Lower leg skin (tissue), 3 donors: ENCODE data around the gene AKIRIN1.

Experiments used
- CTCF ChIP-seq, 3 donors: fragments of 450-650 bp; IDR thresholded peaks; one replicate each; pipeline ENCODE4 v1.5.1; 2016; ENCODE audit warnings: antibody characterized with exemption in 3 of 3, mild to moderate bottlenecking in 3 of 3, moderate library complexity in 2 of 3
- POLR2A ChIP-seq, 2 donors: fragments of 450-650 bp; IDR thresholded peaks; one replicate each; pipeline ENCODE4 v1.6.1; 2016 to 2017; ENCODE audit warnings: antibody characterized with exemption in 2 of 2, mild to moderate bottlenecking in 1 of 2, moderate library complexity in 1 of 2

- no peak for TF ChIP-seq CTCF (IDR thresholded peaks at IDR 0.05)
- TF ChIP-seq POLR2A (IDR thresholded peaks at IDR 0.05), result no peak
Observed at GRCh38 chr1:38944547-38944946, 46.5 kb upstream of the AKIRIN1 start.
